Measurements from ENCODE around the gene MRPS24.

Gene MRPS24

DNA sequence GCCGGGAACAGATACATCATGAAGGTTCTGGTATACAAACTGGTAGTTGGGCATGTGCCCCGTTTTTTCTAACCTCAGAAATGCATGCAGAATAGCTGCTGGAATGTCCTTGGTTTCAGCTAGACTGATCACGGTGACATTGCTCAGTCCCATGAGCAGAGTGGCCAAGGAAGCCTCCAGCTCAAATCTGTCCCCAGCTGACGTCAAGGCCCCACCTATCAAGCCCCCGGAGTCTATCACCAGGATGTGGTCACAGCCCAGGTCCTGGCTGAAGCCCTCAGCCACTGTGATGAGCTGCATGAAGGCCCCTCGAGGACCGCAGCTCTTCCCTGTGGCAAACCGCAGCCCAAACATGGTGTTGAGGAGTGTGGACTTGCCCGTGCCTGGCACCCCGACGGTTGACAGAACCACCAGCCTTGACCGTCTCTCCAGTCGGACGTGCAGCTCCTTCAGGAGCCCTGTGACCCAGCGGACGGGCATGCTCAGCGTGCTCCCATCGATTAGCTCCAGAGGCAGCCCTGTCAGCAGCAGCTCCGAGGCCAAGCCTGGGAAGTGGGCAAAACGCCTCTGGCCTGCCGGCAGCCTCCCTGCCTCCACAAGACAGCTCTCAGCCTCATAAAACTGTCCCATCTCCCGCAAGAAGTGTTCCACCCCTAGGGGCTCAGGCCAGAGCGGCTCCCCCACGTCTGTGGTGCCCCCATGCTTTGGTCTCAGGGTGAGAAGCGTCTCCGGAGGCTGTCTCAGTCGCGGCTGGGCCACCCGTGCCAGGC is 7.8 kb upstream of the MRPS24 start:
- no peak for DNase-seq

DNA sequence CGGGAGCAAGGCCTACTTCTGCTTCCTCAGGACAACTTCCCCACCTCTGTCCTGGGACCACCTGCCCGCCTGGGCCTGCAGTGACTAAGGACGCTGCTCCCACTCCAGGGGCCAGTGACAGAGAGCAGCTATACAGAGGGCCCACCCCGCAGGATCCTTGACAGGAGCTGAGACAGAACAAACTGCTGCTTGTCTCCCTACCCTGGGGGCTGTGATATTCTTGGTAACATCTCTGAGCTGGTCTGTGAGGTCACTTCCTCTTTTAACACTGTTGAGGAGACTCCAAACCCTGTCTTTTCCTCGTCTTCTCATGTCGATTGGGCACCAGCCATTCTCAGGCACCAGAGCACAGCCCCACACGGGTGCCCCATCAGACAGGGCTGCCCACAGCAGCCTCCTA is 6.9 kb upstream of the MRPS24 start:
- DNase-seq, result no peak

DNA sequence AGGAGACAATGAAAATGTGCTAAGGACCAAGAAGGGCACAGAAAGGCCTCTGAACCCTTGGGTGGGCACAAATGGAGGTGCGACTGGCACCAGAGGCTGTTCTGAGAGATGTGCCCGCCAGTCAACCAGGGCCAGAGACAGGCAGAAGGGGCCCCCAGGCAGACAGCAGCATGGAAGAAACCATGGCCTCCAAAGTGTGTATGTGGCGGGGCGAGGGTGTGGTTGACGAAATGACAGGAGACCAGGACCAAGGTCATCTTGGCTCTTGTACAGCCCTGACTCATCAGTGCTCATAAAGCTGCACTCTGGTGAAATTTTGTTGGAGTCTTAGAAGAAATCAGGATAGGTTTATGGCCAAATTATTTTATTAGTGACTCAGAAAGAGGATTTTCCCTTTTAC is 4.0 kb upstream of the MRPS24 start:
- DNase-seq, result no peak

DNA sequence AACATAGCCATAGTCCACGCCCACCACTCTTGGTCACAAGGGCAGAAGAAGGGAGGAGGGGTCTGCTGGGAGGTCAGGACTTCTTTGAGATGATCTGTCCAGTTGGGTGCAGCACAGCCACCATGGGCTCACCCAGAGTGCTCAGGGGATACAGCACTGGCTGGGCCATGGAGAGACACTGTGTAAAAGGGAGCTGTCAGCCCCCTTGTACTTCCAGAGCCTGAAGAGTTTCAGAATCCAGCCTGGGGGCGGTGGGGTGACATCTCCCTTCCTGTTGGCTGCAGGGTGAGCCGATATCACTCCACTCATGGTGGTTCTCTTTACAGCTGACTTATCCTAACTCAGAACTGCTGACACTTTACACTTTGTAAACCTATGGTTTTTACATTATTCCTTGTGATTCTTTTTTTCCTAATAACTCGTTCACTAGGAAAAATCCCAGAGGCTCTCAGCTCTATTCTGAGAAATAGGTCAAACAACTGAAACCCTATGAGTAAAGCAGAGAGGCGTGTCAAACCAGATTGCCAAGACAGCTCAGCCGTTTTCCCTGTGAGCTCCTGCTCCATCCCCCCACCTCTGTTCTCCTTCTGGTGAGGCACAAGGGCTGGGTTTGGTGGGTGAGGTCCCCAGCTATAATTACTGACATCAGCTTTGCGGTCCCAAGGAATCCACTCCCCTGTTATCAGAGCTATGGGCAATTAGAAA is 3.2 kb upstream of the MRPS24 start:
- DNase-seq, result no peak

DNA sequence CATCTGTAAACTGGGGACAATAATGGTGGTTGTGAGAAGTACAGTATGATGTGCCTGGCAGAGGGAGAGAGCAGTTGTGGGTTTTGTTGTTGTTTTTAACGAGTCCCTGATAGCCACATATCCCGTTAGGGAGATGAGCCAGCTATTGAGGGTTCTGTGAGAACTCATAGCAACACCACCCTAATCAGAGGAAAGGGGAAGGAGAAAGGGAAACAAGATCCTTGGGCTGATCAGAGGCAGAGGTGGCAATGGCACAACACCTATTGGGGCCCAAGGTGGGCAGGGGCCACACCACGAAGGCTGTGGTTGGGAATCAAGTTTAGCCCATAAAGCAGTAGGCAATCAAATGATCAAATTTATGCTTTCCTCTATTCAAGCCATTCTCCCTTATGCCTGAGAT is 1.7 kb upstream of the MRPS24 start:
- DNase-seq, result no peak

DNA sequence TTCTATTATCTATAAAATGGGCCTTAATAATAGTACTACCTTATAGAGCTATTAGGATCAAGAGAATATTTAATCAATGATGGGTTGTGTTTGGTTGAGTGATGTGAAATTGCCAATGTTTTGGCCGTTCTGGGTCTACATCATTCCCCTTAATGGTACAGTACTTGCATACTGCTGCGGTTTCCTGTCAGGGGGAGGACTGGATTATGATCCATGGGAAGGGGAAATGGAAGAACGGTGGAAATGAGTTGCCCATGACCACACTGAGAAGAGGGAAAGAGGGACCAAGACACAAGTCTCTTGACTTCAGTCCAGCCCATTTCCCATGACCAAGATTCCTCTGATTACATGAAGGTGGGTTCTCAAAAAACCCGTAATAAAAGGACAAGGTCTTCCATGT is 999 bp upstream of the MRPS24 start:
- DNase-seq, result no peak

DNA sequence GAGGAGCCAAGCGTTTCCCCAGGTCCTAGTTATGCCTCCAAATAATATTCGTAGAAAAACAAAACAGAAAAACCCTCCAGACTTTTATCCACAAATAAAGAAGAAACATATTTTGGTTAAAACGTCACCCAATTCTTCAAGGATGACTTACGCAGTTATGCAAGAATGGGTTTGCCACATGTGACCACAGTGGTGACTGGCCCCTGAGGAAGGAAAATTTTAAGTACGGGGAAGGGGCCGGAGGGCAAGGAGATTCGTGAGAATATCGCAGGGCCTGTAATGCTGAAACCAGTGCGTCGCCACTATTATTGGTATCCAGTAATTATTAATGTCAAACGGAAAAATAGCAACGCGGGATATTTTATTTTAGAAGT is 537 bp upstream of the MRPS24 start:
- DNase-seq, result no peak

DNA sequence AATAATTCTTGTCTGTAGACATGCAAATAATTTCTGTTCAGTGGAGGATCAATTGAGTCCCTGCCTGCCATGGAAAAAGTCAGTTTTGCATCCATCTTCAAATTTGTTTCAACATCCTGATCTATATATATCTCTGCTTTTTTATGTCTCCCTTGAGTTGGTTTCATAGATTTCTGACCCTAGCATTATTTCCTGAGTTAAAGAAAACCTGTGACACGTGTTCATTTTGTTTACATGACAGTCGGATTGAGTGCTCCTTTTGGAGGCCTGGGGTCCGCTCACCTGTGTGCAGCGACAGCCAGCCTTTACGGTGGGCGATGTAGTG is 674 bp downstream of the MRPS24 start:
- no peak for DNase-seq

DNA sequence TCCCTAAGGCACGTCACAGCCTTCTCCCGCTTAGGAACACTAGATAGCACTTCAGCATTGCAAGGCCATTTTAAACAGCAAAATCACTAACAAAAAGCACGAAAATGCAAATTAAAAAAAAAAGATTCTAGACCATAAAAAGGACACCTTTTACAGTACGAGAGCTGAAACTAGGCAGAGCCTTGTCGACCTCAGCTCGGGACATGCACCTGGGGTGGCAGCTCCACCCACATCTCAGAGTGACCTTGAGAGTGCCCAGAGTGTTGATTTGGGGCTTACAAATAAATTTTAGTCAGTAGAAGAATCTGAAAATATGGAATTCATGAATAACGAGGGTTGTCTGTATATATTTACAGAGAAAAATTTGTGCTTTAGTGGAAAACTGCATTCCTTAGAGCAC is 1.1 kb downstream of the MRPS24 start:
- DNase-seq, result no peak

DNA sequence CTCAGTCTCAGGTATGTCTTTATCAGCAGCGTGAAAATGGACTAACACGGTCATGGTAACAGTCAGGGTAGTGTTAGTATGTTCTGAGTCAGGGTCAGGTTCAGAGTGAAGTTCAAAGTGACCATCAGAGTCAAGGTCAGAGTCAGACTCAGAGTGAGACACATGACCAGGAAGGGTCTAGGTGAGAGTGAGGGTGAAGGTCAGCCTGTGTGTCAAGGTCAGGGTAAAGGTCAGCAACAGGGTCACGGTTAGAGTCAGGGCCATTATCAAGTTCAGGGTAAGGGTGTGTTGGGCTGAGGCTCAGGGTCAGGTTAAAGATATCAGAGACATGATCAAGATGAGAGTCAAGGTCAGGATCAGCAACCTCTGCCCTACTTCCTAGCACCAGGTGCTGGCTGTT is 4.0 kb downstream of the MRPS24 start:
- no peak for DNase-seq

DNA sequence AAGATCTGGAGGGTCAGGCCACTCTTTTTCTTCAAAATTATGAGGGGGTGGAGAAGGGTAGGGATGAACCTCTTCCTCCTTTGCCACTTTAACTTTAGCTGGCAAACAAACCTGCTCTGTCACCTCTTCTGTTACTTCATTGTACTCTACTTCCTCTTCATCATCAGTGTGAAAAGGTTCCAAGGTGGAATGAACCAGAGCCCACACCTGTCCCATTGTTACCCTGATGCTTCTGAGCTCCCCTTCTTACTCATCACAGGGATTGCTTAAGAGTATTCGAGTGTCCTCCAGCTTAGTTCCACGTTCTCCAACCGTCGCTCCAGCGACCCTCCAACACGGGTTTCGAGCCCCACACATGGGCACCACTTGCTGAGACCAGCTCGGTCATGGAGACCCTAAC is 5.2 kb downstream of the MRPS24 start:
- no peak for DNase-seq

DNA sequence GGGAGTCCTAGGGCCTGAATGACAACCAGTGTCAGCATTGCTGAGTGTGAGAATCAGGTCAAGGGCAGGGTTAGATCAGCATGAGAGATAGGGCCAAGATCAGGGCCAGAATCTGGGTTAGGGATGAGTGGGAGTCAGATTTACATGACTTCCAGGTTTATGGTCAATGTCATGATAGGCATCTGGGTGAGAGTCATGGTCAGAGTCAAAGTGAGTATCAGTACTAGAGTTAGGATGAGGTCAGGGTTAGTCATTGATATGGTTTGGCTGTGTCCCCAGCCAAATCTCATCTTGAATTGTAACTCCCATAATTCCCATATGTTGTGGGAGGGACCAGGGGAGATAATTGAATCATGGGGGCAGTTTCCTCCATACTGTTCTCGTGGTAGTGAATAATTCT is 12.3 kb downstream of the MRPS24 start:
- no peak for DNase-seq

DNA sequence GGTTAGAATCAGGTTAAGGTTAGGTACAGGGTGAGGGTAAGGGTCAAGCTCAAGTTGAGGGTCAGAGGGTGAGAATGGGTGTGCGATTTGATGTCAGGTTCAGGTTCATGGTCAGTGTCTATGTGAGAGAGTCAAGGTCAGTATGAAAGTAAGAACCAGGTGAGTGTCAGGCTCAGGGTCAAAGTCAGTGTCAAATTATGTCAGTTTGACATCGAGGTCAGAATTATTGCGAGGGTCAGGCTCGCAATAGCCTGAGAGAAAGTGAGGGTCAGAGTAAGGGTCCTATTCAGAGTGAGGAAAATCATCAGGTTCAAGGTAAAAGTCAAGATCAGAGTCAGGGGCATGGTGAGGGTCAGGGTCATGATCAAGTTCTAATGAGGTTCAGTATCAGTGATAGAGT is 13.0 kb downstream of the MRPS24 start:
- no peak for DNase-seq

DNA sequence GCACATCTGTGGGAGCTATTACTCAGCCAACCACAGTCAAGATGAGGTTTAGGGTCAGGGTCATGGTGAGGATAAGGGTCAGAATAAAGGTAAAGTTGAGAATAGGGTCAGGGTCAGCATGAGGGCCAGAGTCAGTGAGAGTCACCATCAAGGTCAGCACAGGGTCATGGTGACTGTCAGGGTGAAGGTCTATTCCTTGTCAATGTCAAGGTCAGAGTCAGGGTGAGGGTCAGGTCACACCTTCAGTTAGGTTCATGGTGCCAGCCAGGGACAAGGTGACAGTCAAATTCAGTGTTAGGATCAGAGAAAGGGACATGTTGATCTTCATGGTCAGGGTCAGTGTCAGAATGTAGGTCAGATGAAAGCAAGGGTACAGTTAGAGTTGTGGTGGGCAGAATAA is 14.1 kb downstream of the MRPS24 start:
- no peak for DNase-seq

DNA sequence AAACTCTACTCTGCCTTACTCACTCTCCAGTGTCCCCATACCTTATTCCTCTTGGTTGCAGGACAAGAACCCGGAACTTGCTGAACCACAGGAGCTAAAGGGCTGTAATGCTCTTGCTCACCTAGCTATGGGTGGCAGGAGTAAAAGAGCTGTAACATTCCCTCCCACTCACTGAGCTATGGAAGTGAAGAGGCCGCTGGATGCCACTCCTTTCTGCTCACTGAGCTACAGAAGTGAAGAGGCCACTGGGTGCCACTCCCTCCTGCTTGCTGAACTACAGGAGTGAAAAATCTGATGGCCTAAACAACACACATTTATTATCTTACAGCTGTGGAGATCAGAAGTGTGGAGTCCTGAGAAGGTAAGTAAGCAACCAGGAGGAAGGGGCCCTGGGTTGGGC is 17.5 kb downstream of the MRPS24 start:
- DNase-seq, result no peak

DNA sequence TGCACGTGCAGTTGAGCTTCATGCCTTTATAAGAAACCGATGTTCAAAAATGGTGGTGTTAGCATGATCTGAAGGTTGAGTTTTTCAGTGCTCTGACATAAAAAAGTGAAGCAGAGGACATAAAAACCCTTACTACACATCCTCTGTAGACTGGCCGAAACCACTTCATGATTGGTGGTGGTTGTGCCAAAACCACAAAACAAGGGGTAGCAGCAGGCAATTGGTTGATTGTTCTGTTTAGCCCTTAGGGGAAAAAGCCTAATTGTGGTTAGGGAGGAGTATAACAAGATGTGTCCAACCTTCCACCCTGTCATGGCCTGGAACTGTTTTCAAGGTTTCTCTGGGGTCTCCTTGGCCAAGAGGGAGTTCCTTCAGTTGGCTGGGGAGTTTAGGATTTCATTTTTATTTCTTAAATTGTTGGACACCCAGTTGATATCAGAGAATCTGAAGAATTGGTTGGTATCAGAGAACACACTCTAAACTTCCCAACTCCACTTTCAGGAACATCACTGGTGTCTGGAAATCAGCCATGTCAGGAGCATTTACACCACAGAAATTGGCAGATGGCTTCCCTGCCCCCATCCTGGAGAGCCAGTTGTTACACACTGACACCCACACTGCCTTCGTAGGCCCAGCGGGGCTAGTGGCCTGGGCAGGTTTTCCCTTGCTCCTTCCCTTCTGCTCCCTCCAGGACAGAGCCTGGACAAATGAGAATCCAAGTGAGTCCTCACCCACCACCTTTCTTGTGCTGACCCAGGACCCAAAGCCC is 18.8 kb downstream of the MRPS24 start:
- DNase-seq, result no peak

DNA sequence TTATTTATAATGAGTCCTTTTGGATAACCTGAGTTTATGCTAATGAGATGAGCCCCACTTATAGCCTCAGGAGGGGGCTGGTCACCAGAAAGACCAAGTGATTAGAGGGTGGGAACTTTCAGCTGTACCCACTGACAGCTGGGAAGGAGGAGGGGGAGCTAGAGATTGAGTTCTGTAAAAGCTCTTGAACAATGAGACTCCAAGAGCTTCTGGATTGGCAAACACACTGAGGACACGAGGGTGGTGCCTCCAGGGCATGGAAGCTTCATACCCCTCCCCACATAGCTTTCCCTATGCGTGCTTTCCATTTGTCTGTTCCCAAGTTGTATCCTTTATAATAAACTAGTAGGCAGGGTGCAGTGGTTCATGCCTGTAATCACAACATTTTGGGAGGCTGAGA is 20.3 kb downstream of the MRPS24 start:
- no peak for DNase-seq

DNA sequence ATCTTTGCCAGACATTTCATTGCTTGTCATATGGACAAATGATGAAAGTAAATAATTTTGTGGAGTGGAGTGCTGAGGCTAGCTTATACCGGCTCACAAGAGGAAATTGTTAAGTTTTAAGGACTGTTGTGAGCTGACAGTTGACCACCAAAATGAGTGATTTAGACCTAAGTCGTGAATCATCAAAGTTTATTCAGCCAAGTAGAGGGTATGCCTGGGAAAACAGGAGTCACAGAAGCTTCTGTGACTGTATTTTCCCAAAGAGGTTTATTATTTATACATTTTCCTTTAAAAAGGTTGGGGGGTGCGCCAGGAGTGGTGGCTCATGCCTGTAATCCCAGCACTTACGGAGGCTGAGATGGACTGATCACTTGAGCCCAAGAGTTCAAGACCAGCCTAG is 21.8 kb downstream of the MRPS24 start:
- DNase-seq, result no peak

DNA sequence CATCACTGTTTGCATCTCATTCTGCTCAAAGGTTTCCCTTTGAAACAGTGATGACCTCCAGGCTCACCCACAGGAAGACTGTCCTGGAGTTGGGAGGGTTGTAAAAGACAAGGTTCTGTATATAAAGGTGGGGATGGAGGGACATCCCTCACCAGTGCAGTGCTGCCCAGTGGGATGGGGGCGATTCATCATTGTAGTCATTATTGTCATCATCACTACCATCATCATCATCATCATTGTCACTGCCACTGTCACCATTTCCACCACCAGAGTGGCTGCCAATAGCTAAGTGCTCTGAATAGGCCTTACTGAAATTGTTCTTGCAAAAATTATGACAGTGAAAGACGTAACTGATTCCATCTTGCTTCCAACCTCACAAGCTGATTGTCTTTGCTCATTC is 24.7 kb downstream of the MRPS24 start:
- DNase-seq, result no peak

DNA sequence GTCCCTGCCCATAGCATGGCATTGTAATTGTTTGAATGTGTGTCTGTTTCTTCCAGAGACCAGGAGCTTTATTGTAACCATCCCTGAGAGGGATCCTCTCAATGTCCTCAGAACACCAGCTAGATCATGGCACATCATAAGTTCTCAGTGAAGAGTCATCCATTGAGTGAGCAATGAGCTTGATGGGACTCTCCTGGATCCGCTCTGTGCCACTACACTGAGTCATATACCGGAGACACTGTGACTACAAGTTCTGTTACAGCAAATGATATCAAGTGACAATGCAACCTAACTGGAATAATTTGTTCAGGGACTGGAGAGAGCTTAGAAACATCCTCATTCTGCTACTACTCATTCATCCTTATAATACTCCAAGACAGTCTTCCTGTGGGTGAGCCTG is 25.1 kb downstream of the MRPS24 start:
- no peak for DNase-seq

DNA sequence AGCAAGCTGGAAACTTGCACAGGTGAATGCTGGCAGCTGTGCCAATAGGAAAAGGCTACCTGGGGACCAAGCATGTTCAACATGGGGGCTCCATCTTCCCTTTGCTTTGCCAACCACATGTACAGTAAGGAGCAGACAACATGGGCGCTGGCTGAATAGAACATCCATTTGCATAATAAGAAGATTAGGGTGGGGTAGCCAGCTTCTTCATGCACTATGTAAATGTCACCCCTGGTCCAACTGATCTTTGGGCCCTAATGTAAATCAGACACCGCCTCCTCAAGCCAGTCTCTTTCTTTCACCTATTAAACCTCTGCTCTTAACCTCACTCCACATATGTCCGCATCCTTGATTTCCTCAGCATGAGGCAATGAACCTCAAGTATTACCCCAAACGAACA is 26.0 kb downstream of the MRPS24 start:
- DNase-seq, result no peak

DNA sequence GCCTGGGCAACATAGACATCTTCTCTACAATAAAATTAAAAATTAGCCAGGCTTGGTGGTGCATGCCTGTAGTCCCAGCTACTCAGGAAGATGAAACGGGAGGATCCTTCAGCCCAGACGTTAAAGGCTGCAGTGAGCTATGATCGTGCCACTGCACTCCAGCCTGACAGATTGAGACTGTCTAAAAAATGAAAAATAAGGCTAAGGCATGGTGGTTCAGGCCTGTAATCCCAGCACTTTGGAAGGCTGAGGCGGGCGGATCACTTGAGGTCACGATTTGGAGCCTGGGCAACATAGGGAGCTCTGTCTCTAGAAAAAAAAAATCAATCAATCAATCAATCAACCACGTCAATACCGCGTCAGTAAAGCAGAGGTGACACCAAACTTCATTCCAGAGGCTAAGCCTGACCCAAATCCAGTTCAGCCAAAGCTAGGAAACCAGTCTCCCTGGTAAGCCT is 31.1 kb downstream of the MRPS24 start:
- no peak for DNase-seq

DNA sequence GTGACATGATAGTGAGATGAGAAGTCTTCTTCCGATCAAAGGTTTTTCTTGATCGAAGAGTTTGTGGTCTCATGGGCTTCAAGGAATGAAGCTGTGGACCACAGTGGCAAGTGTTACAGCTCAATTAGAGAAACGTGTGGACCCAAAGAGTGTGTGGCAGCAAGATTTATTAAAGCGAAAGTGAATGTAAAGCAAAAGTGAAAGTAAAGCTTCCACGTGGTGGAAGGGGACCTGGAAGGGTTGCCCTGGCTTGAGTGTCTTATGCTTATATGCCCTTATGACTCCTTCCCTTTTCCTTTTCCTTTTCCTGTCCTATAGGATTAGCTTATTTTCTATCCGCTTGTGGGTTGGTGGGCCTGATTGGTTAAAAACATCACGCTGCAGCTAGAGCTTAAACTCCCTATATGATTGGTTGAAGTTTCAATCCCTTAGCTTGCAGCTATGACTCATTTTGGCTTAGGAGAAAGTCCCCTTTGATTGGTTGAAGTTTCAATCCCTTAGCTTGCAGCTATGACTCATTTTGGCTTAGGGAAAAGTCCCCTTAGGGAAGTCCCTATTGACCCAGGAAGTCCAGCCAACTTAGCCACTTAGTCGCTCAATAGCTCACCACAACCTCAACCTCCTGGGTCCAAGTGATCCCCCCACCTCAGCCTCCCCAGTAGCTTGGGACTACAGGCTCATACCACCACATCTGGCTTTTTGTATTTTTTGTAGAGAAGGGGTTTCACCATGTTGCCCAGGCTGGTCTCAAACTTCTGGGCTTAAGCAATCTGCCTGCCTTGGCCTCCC is 34.7 kb downstream of the MRPS24 start:
- peak; percentile 30 for DNase-seq

Data from activated CD8-positive, alpha-beta memory T cell treated with anti-CD3 and anti-CD28 coated beads, Interleukin-2, amount 50 U/mL, for 4 hours (primary cell).